ENCODE results near the gene CD48. TPM values are rescaled to one million over a fixed set of nuclear protein-coding genes. Genes with fewer than 3 reads are reported as not detected.

The CD48 gene
- polyA plus RNA-seq, 1 of the 3 experiments (the other 2 are of a cell fraction), result not detected

GRCh38 chr1:160739098-160739511, 27.5 kb upstream of the CD48 start, which contains the start of gene SLAMF7:
TSS of gene SLAMF7 (plus strand) at chr1:160739247. CDS start at chr1:160739302, 55 bp downstream.
- 11% methylated on average over 5 of the region's 5 CpGs for WGBS (ENCODE audit: low lambda C conversion rate)
- Histone ChIP-seq H3F3A (replicated peaks; ENCODE audit: insufficient read depth) (no peaks in the 10 kb centered on the region), H3K9me3 (no peaks in the 10 kb centered on the region), H3K36me3 (replicated peaks in 1 of 2; ENCODE audit: control insufficient read depth in 1 of 2, insufficient read depth in 2 of 2, low read length in 1 of 2) (no peaks in the 10 kb centered on the region), H3K27me3 (ENCODE audit: insufficient read depth) (peaks cover 6% of the 10 kb centered on the region; the same call in 1 of the 2 replicates), H3K79me2 (ENCODE audit: insufficient read depth) (no peaks in the 10 kb centered on the region), H3K4me1 (ENCODE audit: control insufficient read depth in 1 of 2, insufficient read depth in 2 of 2, low read depth in 1 of 2, low read length in 1 of 2) (no peaks in the 10 kb centered on the region), H3K4me3 (ENCODE audit: low read depth in 2 of 2, low read length in 1 of 2) (no peak within 1 kb of the TSS), H4K20me1 (ENCODE audit: insufficient read depth) (no peaks in the 10 kb centered on the region), H3K27ac (ENCODE audit: low read depth in 2 of 2, low read length in 1 of 2) (no peak within 1 kb of the TSS), H2AFZ (ENCODE audit: low read depth) (no peak within 1 kb of the TSS), H3K4me2 (no peak within 1 kb of the TSS), H3K9me2 (no peaks in the 10 kb centered on the region), H3K9ac (no peak within 1 kb of the TSS)
- CTCF ChIA-PET, result no interaction called here
- no peak for TF ChIP-seq REST (IDR thresholded peaks at IDR 0.05; ENCODE audit: low read depth, low read length)
- no peak for TF ChIP-seq FOSL2 (IDR thresholded peaks at IDR 0.05; ENCODE audit: borderline replicate concordance, low read depth)
- no peak for TF ChIP-seq JUND (IDR thresholded peaks at IDR 0.05)
- TF ChIP-seq RXRA (IDR thresholded peaks at IDR 0.05; ENCODE audit: borderline replicate concordance, low read depth), result no peak
- TF ChIP-seq GABPA (IDR thresholded peaks at IDR 0.05; ENCODE audit: low read depth), result no peak
- TF ChIP-seq CTCF (IDR thresholded peaks at IDR 0.05), result no peak
- no peak for TF ChIP-seq NFIC (IDR thresholded peaks at IDR 0.05; ENCODE audit: borderline replicate concordance)
- no peak for TF ChIP-seq MXI1 (IDR thresholded peaks at IDR 0.05; ENCODE audit: low read depth, low read length)
- TF ChIP-seq TCF12 (IDR thresholded peaks at IDR 0.05), result no peak
- TF ChIP-seq RFX5 (IDR thresholded peaks at IDR 0.05; ENCODE audit: low read length), result no peak
- no peak for TF ChIP-seq YY1 (IDR thresholded peaks at IDR 0.05; ENCODE audit: low read depth)
- DNase-seq, result no peak
- POLR2A ChIA-PET, result no interaction called here

- Histone ChIP-seq H3K27me3 (ENCODE audit: insufficient read depth) (peaks cover 6% of the 10 kb centered on the region; the same call in 1 of the 2 replicates), H3K79me2 (ENCODE audit: insufficient read depth) (no peaks in the 10 kb centered on the region), H3K9me3 (no peaks in the 10 kb centered on the region), H3K4me1 (ENCODE audit: control insufficient read depth in 1 of 2, insufficient read depth in 2 of 2, low read depth in 1 of 2, low read length in 1 of 2) (no peaks in the 10 kb centered on the region), H3K9me2 (no peaks in the 10 kb centered on the region), H3K4me3 (ENCODE audit: low read depth in 2 of 2, low read length in 1 of 2) (no peak overlapping the region), H2AFZ (ENCODE audit: low read depth) (no peak overlapping the region), H3K9ac (no peak overlapping the region), H3F3A (replicated peaks; ENCODE audit: insufficient read depth) (no peaks in the 10 kb centered on the region), H4K20me1 (ENCODE audit: insufficient read depth) (no peaks in the 10 kb centered on the region), H3K36me3 (replicated peaks in 1 of 2; ENCODE audit: control insufficient read depth in 1 of 2, insufficient read depth in 2 of 2, low read length in 1 of 2) (no peaks in the 10 kb centered on the region), H3K27ac (ENCODE audit: low read depth in 2 of 2, low read length in 1 of 2) (no peak overlapping the region), H3K4me2 (no peak overlapping the region)
- WGBS (ENCODE audit: low lambda C conversion rate), result 8% methylated on average over 2 of the region's 2 CpGs
- CTCF ChIA-PET, result no interaction called here
- no peak for DNase-seq
- POLR2A ChIA-PET, result no interaction called here
- TF ChIP-seq GATA2 (CRISPR knock-in tag; IDR thresholded peaks at IDR 0.05), result no peak
- TF ChIP-seq RAD21 (IDR thresholded peaks at IDR 0.05; ENCODE audit: low read length), result no peak
- no peak for TF ChIP-seq SIN3A (IDR thresholded peaks at IDR 0.05; ENCODE audit: borderline replicate concordance, low read depth, low read length)
- no peak for TF ChIP-seq RCOR1 (IDR thresholded peaks at IDR 0.05; ENCODE audit: low read length)
- TF ChIP-seq EZH2phosphoT487 (IDR thresholded peaks at IDR 0.05; ENCODE audit: borderline replicate concordance, low read depth), result no peak
- TF ChIP-seq TEAD4 (IDR thresholded peaks at IDR 0.05; ENCODE audit: borderline replicate concordance, insufficient read depth), result no peak
- TF ChIP-seq TCF12 (IDR thresholded peaks at IDR 0.05), result no peak
- TF ChIP-seq FOXJ3 (CRISPR knock-in tag; IDR thresholded peaks at IDR 0.05), result no peak
- no peak for TF ChIP-seq NFIC (IDR thresholded peaks at IDR 0.05; ENCODE audit: borderline replicate concordance)
- no peak for TF ChIP-seq CTCF (IDR thresholded peaks at IDR 0.05)
- no peak for TF ChIP-seq ELF1 (IDR thresholded peaks at IDR 0.05)
- TF ChIP-seq GABPA (IDR thresholded peaks at IDR 0.05; ENCODE audit: low read depth), result no peak
Measured at GRCh38 chr1:160738271-160738670, 26.6 kb upstream of the CD48 start.
